Stimulated activated CD4-positive, alpha-beta T cell treated with anti-CD3 and anti-CD28 coated beads, Interleukin-12 subunit alpha, Interleukin-12 subunit beta, amount 100 ng/mL, for 4 hours (primary cell): ENCODE results near the gene DNAJA1.
"Not testable (repeated sequence)": the region's sequence is repeated elsewhere in the genome, so short reads cannot be mapped to it uniquely, and the experiment has no call there.

Source experiments
- DNase-seq: peaks from one replicate; pipeline ENCODE4 v3.0.0-alpha.2; 2020

DNAJA1 gene

GRCh38 chr9:33082538-33083326 lies 57.7 kb downstream of the DNAJA1 start:
- no peak for DNase-seq

DNA sequence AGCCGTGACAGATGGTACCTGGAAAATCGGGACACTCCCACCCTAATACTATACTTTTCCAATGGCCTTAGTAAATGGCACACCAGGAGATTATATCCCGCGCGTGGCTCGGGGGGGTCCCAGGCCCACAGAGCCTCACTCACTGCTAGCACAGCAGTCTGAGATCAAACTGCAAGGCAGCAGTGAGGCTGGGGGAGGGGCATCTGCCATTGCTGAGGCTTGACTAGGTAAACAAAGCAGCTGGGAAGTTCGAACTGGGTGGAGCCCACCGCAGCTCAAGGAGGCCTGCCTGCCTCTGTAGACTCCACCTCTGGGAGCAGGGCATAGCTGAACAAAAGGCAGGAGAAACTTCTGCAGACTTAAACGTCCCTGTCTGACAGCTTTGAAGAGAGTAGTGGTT lies 60.6 kb downstream of the DNAJA1 start:
- not testable (repeated sequence) for DNase-seq
